Measurements from ENCODE around the gene PHACTR2. TPM values are rescaled to one million over a fixed set of nuclear protein-coding genes. Genes with fewer than 3 reads are reported as not detected.

Gene PHACTR2
- total and polyA plus RNA-seq, 3 donors from 2014 or later, result 18.3 to 121 (median 102) TPM

- 57 to 71% methylated on average over 16 of the region's 16 CpGs for WGBS, 2 donors
- Histone ChIP-seq H3K36me3 (ENCODE audit: low read depth, missing control alignments) (no peaks in the 10 kb centered on the region), H3K4me3 (no peak overlapping the region), H3K9me3 (no peaks in the 10 kb centered on the region), H3K27ac (peak overlapping the region; percentile 26 to 59), H3K4me1 (peaks cover 32% of the 10 kb centered on the region), H3K27me3 (no peaks in the 10 kb centered on the region)
- DNase-seq, result no peak
- TF ChIP-seq CTCF (IDR thresholded peaks at IDR 0.05) (no peak), POLR2A (IDR thresholded peaks at IDR 0.05) (no peak)
- intact Hi-C loops (cut with DNase I; ENCODE audit: low total_unique reads), result no loop called here
Measured at GRCh38 chr6:143772116-143773086, 94.6 kb downstream of the PHACTR2 start.

- no peak for TF ChIP-seq POLR2A (IDR thresholded peaks at IDR 0.05)
- TF ChIP-seq CTCF (IDR thresholded peaks at IDR 0.05), result no peak
- Histone ChIP-seq H3K4me3 (no peak overlapping the region), H3K36me3 (ENCODE audit: low read depth, missing control alignments) (no peaks in the 10 kb centered on the region), H3K27me3 (no peaks in the 10 kb centered on the region), H3K27ac (peak overlapping the region; percentile 26 to 70), H3K4me1 (peaks cover 32% of the 10 kb centered on the region), H3K9me3 (no peaks in the 10 kb centered on the region)
- no peak for DNase-seq
- intact Hi-C loops (cut with DNase I; ENCODE audit: low total_unique reads), result no loop called here
- 34 to 42% methylated on average over 5 of the region's 5 CpGs for WGBS, 2 donors
Measured at GRCh38 chr6:143773506-143774150, 95.9 kb downstream of the PHACTR2 start.

DNA sequence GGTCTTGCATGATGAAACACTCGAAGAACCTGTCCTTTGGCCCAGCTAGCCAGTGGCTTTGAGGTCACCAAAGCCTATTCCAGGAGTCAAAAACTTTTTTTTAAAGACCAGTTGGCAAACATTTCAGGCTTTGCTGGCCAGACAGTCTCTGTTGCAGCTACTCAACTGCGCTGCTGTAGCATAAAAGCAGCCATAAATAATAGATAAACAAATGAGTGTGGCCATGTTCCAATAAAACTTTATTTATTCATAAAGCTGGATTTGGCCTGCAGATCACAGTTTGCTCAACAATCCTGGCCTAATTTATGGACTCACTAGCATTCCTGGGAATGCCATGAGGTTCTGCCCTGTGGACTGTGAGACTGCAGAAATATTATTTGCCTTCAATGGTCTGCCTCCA, 96.6 kb downstream of the PHACTR2 start:
- 48 to 55% methylated on average over 2 of the region's 2 CpGs for WGBS, 2 donors
- intact Hi-C loops (cut with DNase I; ENCODE audit: low total_unique reads), result no loop called here
- no peaks in the 10 kb centered on the region for H3K36me3 ChIP-seq (ENCODE audit: low read depth, missing control alignments)

DNA sequence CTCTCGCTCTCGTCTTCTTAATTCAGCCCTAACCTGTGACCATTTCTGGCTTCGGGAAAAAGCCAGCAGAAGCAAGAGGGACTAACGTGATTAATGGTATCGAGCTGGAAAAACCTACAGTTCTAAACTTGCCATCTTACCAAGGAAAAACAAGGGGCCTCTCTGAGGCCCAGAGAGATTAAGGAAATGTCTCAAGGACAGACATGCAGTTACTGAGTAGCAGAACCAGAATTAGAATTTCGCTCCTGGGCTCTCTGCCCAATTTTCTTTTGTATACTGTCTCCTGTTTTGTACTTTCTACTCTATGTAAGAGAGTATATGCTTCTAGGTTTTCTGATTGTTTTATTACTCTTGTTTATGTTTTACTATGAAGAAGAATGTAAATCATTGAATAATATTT, 97.6 kb downstream of the PHACTR2 start:
- Histone ChIP-seq H3K4me1 (peaks cover 32% of the 10 kb centered on the region), H3K27me3 (no peaks in the 10 kb centered on the region), H3K36me3 (ENCODE audit: low read depth, missing control alignments) (no peaks in the 10 kb centered on the region), H3K4me3 (no peak overlapping the region), H3K27ac (peak overlapping the region; percentile 70 to 82), H3K9me3 (no peaks in the 10 kb centered on the region)
- no peak for TF ChIP-seq POLR2A (IDR thresholded peaks at IDR 0.05)
- no peak for TF ChIP-seq CTCF (IDR thresholded peaks at IDR 0.05)
- intact Hi-C loops (cut with DNase I; ENCODE audit: low total_unique reads), result no loop called here
- 38 to 43% methylated on average over 6 of the region's 6 CpGs for WGBS, 2 donors
- DNase-seq, result peak; percentile 88

More for the DNA sequence above, 96.6 kb downstream of the PHACTR2 start:
- Histone ChIP-seq H3K9me3 (no peaks in the 10 kb centered on the region), H3K27ac (peak overlapping the region; percentile 70 to 82), H3K4me1 (peaks cover 32% of the 10 kb centered on the region), H3K4me3 (no peak overlapping the region), H3K27me3 (no peaks in the 10 kb centered on the region)
- TF ChIP-seq POLR2A (IDR thresholded peaks at IDR 0.05) (no peak), CTCF (IDR thresholded peaks at IDR 0.05) (no peak)
- DNase-seq, result no peak

Data from testis (tissue), 3 donors.